ENCODE results near the gene EIF4A3.
"Not testable (repeated sequence)": the region's sequence is repeated elsewhere in the genome, so short reads cannot be mapped to it uniquely, and the experiment has no call there.

The EIF4A3 gene

DNA sequence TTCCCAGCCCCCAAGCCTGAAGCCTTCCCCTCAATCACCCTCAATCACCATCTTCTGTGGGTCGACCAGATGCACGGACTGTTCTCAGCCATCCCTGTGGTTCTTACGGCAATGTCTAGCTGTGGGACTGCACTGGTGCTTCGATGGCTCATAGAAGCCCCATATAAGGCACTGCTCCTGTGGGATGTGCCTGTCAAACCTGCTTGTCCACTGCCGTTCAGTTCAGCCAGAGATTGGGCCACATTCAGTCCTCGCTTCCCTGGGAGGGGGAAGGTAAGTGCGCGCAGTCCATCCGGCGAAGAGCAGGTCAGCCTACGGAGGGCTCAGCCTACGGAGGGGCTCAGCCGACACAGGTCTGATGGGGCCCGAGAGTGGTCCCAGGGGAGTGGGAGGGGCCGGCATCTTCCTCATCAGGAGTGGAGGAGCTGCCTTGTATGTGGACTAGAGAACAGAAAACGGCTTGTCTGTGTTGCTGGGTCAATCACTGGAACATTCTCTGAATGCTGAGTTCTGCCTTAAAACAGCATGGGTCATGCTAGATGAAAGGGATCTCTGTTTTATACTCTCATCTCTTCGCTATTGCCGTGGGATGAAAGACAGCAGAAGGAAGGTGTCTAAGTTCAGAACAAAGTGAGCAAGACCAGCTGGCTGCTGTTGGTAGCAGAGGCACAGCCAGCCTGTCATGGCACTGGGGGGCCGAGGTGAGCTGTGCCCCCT lies 23.0 kb upstream of the EIF4A3 start, which contains the start of gene CARD14:
CARD14 (plus strand) TSS at position 247 of the 717 bp plus-strand sequence. CDS start 11,409 bp downstream, outside the sequence.
- no peak for DNase-seq

- DNase-seq, result no peak
Measured at GRCh38 chr17:80169107-80169506, 22.2 kb upstream of the EIF4A3 start.

DNA sequence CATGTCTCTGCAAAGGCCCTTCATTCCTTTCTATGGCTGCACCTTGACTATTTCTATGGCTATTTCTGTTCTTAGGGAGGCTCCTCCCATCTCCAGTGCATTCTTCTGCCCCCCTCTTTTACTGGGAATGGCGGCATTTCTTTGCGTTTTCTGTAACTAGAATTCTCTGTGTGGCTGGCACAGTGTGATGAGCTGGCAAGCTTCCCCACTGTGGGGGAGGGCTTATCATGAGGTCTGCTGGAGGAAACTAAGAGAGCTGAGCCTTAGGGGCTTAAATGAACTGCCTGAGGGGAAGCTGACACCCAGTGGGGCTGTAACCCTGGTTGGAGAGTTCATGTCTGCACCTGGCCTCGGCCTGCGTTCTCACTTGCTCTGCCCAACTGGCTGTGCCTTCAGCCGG lies 21.4 kb upstream of the EIF4A3 start:
- no peak for DNase-seq

GRCh38 chr17:80166446-80166845 lies 19.5 kb upstream of the EIF4A3 start:
- DNase-seq, result no peak

- no peak for DNase-seq
Measured at GRCh38 chr17:80164185-80164584, 17.3 kb upstream of the EIF4A3 start.

DNA sequence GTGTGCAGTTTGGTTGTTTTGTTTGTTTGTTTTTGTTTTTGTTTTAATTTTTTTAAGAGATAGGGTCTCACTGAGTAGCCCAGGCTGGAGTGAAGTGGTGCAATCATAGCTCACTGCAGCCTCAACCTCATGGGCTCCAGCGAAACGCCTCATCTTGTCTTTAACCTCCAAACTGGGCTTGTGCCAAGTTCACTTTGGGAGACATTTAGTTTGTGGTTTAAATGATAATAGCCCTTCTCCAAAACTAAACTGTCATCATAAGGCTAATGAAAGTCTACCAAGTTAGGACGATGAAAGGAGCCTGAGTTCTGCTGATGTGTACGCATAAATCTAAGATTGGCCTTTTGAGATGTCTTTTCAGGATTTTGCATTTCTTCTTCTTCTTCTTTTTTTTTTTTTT lies 16.4 kb upstream of the EIF4A3 start:
- no peak for DNase-seq

- no peak for DNase-seq
Measured at GRCh38 chr17:80160536-80160935, 13.6 kb upstream of the EIF4A3 start.

DNA sequence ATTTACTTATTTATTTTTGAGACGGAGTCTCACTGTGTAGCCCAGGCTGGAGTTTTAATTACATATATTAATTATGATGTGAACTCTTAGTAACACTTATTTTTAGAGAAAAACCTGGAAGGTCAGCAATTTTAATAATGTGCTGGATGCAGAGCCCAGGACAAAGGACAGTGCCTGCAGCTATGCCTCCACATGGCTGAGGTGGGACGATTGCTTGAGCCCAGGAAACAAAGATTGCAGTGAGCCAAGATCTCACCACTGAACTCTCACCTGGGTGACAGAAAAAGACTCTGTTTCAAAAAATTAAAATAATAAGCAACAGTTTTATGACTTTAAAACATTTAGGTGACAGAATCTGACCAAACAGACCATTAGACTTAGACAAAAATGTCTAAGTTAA lies 11.9 kb upstream of the EIF4A3 start:
- DNase-seq, result no peak

DNA sequence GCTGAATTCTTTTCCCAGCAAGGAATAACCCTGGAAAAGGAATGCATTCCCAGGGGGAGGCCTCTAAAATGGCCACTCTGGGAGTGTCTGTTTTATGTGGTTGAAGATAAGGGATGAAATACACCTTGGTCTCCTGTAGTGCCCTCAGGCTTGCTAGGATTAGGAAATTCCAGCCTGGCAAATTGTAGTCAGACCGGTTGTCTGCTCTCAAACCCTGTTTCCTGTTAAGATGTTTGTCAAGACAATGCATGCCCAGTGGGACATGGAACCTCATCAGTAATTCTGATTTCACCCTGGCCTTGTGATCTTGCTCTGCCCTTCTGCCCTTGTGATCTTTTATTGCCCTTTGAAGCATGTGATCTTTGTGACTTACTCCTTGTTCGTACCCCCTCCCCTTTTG lies 8.7 kb upstream of the EIF4A3 start:
- not testable (repeated sequence) for DNase-seq

- no peak for DNase-seq
Measured at GRCh38 chr17:80154166-80154565, 7.2 kb upstream of the EIF4A3 start.

GRCh38 chr17:80153004-80153403 lies 6.1 kb upstream of the EIF4A3 start:
- no peak for DNase-seq

GRCh38 chr17:80152081-80152702 lies 5.3 kb upstream of the EIF4A3 start:
- DNase-seq, result no peak

GRCh38 chr17:80151333-80151732 lies 4.4 kb upstream of the EIF4A3 start:
- no peak for DNase-seq

- DNase-seq, result peak in 1 of 2 donors; percentile 24
Measured at GRCh38 chr17:80146121-80147034, 550 bp downstream of the EIF4A3 start.

GRCh38 chr17:80145076-80146075 lies 1.6 kb downstream of the EIF4A3 start:
- DNase-seq, result no peak

DNA sequence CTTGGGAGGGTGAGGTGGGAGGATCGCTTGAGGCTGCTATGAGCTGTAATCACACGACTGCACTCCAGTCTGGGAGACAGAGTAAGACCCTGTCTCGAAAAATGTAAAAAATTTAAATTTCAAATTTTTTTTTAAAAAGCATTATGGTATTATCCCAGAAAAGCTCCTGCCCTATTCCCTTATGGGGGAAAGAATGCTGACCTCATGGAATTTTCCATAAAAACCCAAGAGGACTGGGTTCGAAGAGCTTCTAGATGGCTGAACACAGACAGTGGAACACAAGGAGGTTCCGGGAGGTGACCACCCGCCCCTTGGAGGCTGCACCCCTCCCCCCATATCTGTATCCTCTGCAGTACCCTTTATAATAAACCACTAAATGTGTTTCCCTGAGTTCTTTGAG lies 4.0 kb downstream of the EIF4A3 start:
- DNase-seq, result no peak

DNA sequence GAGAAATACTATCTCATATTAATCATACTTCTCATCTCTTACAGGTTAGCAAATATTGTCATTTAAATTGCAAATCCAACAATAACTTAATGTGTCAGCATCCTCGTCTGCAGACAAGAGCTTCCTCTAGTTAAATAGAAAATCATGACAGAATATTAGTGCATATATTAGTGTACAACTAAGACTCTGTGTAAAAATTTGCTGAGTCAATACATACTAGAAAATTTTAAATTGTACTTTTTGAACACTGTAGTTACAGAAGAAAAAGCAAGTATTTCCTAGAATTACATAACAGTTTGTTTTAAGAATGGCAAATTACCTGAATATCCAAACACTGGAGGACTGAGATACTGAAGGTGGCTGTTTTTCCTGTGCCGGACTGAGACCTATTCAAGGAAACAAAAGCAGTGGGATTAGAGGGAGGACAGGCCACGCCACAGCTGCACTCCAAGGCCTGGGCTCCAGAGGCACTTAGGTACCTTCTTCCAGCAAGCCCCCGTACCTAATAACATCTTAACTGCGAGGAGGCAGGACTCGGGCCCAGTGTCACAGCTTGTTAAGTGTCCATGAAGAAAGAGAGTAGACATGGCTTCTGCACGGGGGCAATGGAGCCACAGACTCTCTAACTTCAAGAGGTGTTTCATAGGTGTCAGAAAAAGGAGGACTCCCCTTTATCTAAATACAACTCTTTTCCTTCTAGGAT lies 5.3 kb downstream of the EIF4A3 start:
- no peak for DNase-seq

DNA sequence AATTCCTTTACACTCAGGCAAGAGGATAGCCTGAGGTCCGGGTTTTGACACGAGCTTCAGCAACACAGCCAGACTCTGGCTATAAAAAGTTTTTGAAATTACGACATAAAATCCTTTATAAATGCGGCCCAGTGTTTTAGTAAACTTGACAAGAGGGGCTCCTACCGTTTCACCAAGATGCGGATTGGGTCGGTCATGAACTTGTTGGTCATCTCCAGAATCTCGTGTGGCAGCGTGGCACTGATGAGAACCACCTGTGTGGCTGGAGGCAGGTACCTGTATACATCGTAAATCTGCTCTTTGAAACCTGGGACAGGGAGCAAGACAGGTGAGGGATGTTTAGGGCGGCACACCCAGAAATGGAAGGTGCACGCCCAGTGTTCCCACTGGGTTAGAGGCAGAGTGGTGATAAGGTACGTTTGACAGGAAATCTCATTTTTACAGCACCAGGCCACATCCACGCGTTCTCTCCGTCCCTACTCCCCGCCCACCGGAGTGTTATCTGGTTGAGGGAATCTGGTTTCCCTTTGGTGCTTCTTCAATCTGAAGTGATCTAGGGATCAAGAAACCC lies 8.0 kb downstream of the EIF4A3 start:
- DNase-seq, result no peak

GRCh38 chr17:80137131-80137530 lies 9.8 kb downstream of the EIF4A3 start:
- DNase-seq, result no peak

DNA sequence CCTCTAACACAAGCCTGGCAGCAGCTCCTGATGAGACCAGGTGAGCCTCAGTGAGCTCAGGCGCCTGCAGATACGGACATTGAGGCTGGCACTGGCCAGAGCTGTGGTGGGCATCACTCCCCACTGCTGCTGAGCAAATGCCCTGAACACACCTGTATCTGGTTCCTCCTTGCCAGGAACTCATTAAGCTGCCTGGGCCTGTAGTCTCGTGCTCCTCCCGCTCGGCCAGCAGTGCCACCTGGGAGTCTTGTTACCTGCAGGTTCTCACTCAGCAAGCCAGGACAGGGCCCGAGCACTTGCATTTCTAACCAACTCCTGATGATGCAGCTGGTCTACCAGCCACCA lies 13.3 kb downstream of the EIF4A3 start:
- no peak for DNase-seq

GRCh38 chr17:80132906-80133625 lies 13.9 kb downstream of the EIF4A3 start:
- DNase-seq, result no peak

Data from CD4-positive, alpha-beta T cell treated with Interleukin-1 beta for 1 hour (primary cell).